Transverse colon (tissue), 4 donors: ENCODE measurements around the gene MMAA. TPM values are rescaled to one million over a fixed set of nuclear protein-coding genes. Genes with fewer than 3 reads are reported as not detected.
"Not testable (repeated sequence)": the region's sequence is repeated elsewhere in the genome, so short reads cannot be mapped to it uniquely, and the experiment has no call there.

Experiments
- DNase-seq: peaks from one replicate; pipeline ENCODE4 v3.0.0-alpha.2; 2019
- H3K27ac ChIP-seq, 4 donors: fragments of 200-600 bp; sonication (generic); 2 replicates each; pipeline ENCODE4 v1.5.1; 2016 to 2018; ENCODE audit warnings: inconsistent platforms in 4 of 4
- H3K27me3 ChIP-seq: fragments of 200-600 bp; sonication (generic); 2 replicates; pipeline ENCODE4 v1.5.1; 2017; ENCODE audit warnings: inconsistent platforms
- H3K36me3 ChIP-seq, 4 donors: fragments of 200-600 bp; sonication (generic); 2 replicates each; pipeline ENCODE4 v1.5.1; 2017 to 2019; ENCODE audit warnings: inconsistent platforms in 4 of 4
- H3K4me1 ChIP-seq, 4 donors: fragments of 200-600 bp; sonication (generic); 2 replicates each; pipeline ENCODE4 v1.5.1; 2017 to 2020; ENCODE audit warnings: inconsistent platforms in 4 of 4
- H3K4me3 ChIP-seq, 4 donors: fragments of 200-600 bp; sonication (generic); 1 replicate in 1 of 4; 2 replicates in 3 of 4; pipeline versions ENCODE4 v1.5.1 to v1.6.1; 2017 to 2019; ENCODE audit warnings: inconsistent platforms in 4 of 4
- H3K9me3 ChIP-seq, 2 donors: fragments of 200-600 bp; sonication (generic); 2 replicates each; pipeline ENCODE4 v1.5.1; 2017 to 2019; ENCODE audit warnings: inconsistent platforms in 2 of 2
- EP300 ChIP-seq: sonication (generic); formaldehyde crosslinking; IDR thresholded peaks from one replicate; pipeline ENCODE4 v1.6.1; 2017; ENCODE audit warnings: antibody characterized with exemption, low read depth
- POLR2A ChIP-seq: fragments of 450-650 bp; IDR thresholded peaks from one replicate; pipeline ENCODE4 v1.6.1; 2016; ENCODE audit warnings: antibody characterized with exemption, mild to moderate bottlenecking, moderate library complexity
- POLR2AphosphoS5 ChIP-seq, 3 donors: sonication (generic); formaldehyde crosslinking; IDR thresholded peaks; one replicate each; pipeline ENCODE4 v1.6.1; 2016; ENCODE audit warnings: antibody characterized with exemption in 3 of 3
- WGBS, 2 donors: methylation state at CpG; one replicate each; pipeline ENCODE4 v1.1.5; 2018; ENCODE audit warnings: low coverage in 1 of 2; 5-methylcytosine and 5-hydroxymethylcytosine counted together
- in situ Hi-C, 4 donors: fragments of 200-750 bp; cut with MboI; loops; one replicate each; pipeline versions ENCODE4 v1.15.0 to v1.15.1; 2017; ENCODE audit warnings: low sequenced_read_pairs in 3 of 4, low pct_ligation_motif_present in 1 of 4, low pct_unique_long_range_greater_than_20kb in 1 of 4
- intact Hi-C: fragments of 100-400 bp; cut with DNase I; formaldehyde crosslinking; loops from one replicate; pipeline ENCODE4 v1.15.1; 2023; ENCODE audit warnings: low total_unique reads
- total RNA-seq, 4 donors: library from RNA; depleted of rRNA; stranded (reverse); fragments of >200 nt; gene quantifications; one replicate each; pipeline ENCODE4 v1.1.0, GENCODE V29; 2016
- TF ChIP-seq, protein P1 (sequence below), 5 experiments: fragments of 200-600 bp in 3 of 5; fragments of 450-650 bp in 2 of 5; sonication (generic) in 3 of 5; IDR thresholded peaks; 1 replicate in 2 of 5; 2 replicates in 3 of 5; pipeline ENCODE4 v1.5.1; 2016 to 2017; ENCODE audit warnings: antibody characterized with exemption in 5 of 5, inconsistent platforms in 3 of 5, mild to moderate bottlenecking in 2 of 5, moderate library complexity in 1 of 5

Gene MMAA
- total RNA-seq, 4 donors from 2014 or later = 0.37 to 9.1 (median 7.9) TPM

DNA sequence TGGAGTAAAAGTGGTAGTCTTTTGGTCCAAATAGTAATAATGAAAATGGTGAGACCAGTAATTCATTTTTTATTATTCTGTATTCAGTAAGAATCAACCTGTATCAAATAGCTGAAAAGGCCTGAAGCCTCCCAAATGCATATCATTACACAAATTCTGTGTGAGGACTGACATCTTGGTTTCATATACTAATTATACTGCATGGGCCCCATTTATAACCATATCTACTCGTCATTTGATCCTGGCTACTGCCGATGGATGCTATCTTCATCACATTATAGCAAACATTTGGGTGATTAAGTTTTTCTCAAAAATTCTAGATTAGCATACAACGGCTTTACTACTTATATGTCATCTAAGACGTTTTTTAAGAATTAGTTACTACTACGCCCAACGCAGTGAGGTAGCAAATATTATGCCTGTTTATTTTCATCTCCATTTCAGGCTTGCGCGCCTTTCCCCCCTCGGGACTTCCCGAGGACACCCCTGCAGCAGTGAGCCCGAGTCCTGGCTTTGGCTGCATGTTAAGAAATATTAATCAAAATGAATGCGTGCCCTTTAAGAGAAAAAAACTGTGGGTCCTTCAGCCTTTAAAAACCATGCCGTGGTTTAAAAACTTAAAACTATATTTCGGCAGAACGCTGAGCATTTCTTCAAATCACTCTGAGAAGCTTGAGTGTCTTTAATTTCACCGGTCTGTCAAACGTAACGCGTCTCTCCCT, 814 bp upstream of the MMAA start:
- Histone ChIP-seq H3K27me3 (no peaks in the 10 kb centered on the region), H3K4me1 (peaks cover 6 to 28% (median 8%) of the 10 kb centered on the region in 4 donors), H3K4me3 (peak overlapping the region; percentile 72 to 83 (median 76)), H3K36me3 (no peaks in the 10 kb centered on the region), H3K27ac (peak overlapping the region; percentile 90 to 97 (median 94)), H3K9me3 (no peaks in the 10 kb centered on the region)
- intact Hi-C loops (loop anchor here (10.0 kb wide), 1 partner anchor 384 kb away; no protein-coding TSS in a partner anchor), in situ Hi-C loops (no loop called here)
- WGBS, 2 donors = 2 to 5% methylated on average over 6 to 19 of the region's 19 CpGs
- TF ChIP-seq, protein P1, sequence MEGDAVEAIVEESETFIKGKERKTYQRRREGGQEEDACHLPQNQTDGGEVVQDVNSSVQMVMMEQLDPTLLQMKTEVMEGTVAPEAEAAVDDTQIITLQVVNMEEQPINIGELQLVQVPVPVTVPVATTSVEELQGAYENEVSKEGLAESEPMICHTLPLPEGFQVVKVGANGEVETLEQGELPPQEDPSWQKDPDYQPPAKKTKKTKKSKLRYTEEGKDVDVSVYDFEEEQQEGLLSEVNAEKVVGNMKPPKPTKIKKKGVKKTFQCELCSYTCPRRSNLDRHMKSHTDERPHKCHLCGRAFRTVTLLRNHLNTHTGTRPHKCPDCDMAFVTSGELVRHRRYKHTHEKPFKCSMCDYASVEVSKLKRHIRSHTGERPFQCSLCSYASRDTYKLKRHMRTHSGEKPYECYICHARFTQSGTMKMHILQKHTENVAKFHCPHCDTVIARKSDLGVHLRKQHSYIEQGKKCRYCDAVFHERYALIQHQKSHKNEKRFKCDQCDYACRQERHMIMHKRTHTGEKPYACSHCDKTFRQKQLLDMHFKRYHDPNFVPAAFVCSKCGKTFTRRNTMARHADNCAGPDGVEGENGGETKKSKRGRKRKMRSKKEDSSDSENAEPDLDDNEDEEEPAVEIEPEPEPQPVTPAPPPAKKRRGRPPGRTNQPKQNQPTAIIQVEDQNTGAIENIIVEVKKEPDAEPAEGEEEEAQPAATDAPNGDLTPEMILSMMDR (IDR thresholded peaks at IDR 0.05) = no peak
- TF ChIP-seq EP300 (no peak), POLR2AphosphoS5 (IDR thresholded peaks at IDR 0.05) (no peak), POLR2A (no peak)
- peak; percentile 22 for DNase-seq

DNA sequence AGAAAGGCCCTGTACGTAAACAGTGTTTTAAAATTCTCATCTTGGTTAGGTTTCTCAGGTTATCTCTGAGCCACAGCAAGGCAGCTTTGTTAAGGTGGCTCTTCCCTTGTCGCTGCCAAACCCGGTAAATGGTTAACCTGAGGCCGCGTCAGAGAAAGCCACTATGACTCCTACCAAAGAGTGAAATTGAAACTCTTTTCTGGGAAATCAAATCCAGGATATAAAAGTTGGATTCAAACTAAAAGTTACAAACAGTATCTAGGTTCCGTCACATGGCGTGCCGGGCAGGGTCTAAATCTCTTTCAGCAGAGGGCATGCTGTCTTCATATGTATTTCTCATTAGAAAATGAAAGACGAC, 433 bp downstream of the MMAA start:
- Histone ChIP-seq H3K27me3 (no peaks in the 10 kb centered on the region), H3K36me3 (no peaks in the 10 kb centered on the region), H3K27ac (peak overlapping the region; percentile 90 to 97 (median 94)), H3K9me3 (no peaks in the 10 kb centered on the region), H3K4me3 (peak overlapping the region; percentile 29 to 83 (median 74)), H3K4me1 (peaks cover 6 to 28% (median 8%) of the 10 kb centered on the region in 4 donors)
- WGBS, 2 donors = 0% methylated on average over 4 to 9 of the region's 9 CpGs
- DNase-seq = peak; percentile 82
- intact Hi-C loops = loop anchor here (10.0 kb wide), 1 partner anchor 385 kb away; no protein-coding TSS in a partner anchor
- TF ChIP-seq, protein P1 (IDR thresholded peaks at IDR 0.05) = no peak
- TF ChIP-seq POLR2A (no peak), POLR2AphosphoS5 (IDR thresholded peaks at IDR 0.05) (no peak), EP300 (no peak)
- in situ Hi-C loops = no loop called here

DNA sequence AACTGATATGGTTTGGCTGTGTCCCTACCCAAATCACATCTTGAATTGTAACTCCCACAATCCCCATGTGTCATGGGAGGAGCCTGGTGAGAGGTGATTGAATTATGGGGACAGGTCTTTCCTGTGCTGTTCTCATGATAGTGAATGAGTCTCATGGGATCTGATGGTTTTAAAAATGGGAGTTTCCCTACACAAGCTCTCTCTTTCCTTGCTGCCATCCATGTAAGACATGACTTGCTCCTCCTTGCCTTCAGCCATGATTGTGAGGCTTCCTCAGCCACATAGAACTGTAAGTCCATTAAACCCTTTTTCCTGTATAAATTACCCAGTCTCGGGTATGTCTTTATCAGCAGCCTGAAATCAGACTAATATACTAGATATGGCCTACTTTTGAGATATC, 2.9 kb downstream of the MMAA start:
- H3K36me3 ChIP-seq, DNase-seq, H3K9me3 ChIP-seq, in situ Hi-C loops, H3K27ac ChIP-seq, H3K27me3 ChIP-seq, intact Hi-C loops, H3K4me3 ChIP-seq: not testable (repeated sequence)
- 97 to 100% methylated on average over 1 of the region's 1 CpG for WGBS, 2 donors
- peaks cover 6 to 24% (median 8%) of the 10 kb centered on the region in 4 donors for H3K4me1 ChIP-seq

DNA sequence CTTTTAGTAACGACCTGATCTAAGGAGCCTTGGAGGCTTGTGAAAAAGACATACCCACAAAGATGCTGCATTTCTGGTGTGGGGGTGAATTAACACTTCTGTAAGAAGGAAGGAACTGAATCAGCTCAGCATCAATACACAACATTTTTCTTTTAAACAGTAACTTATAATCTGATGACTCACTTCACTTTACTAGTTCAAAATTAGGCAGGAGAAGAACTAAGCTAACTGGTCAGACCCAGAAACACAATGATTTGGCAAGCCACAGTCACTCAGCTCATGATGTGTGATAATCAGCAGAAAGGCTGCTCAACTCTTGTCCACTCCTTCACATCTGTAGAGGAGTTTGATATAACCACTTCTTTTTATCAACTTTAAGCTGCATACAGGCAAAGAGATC, 4.6 kb downstream of the MMAA start:
- Histone ChIP-seq H3K27me3 (no peaks in the 10 kb centered on the region), H3K36me3 (no peaks in the 10 kb centered on the region), H3K9me3 (no peaks in the 10 kb centered on the region), H3K4me3 (no peak overlapping the region), H3K4me1 (peaks cover 5 to 15% (median 5%) of the 10 kb centered on the region in 4 donors), H3K27ac (no peak overlapping the region)
- 75 to 83% methylated on average over 1 of the region's 1 CpG for WGBS, 2 donors
- intact Hi-C loops (no loop called here), in situ Hi-C loops (no loop called here)
- DNase-seq = no peak
- no peak for TF ChIP-seq POLR2AphosphoS5 (IDR thresholded peaks at IDR 0.05)
- TF ChIP-seq EP300 = no peak
- TF ChIP-seq, protein P1 (IDR thresholded peaks at IDR 0.05) = no peak
- no peak for TF ChIP-seq POLR2A
